Common myeloid progenitor, CD34-positive (primary cell): ENCODE measurements around the gene ANKRD34A.

ENCODE experiments used
- CTCF ChIA-PET: fragments of 350-600 bp; sonication (Branson Sonifier 250); formaldehyde crosslinking; loops from one replicate; lab custom pipeline; 2021; ENCODE audit warnings: antibody characterized with exemption; lab: Charles Lee
- POLR2A ChIA-PET: fragments of 350-600 bp; sonication (Branson Sonifier 250); formaldehyde crosslinking; loops from one replicate; lab custom pipeline; 2021; ENCODE audit warnings: antibody characterized with exemption; lab: Charles Lee
- DNase-seq, 3 donors: peaks; one replicate each; pipeline versions ENCODE4 v3.0.0 to v3.0.0-alpha.2; 2013
- H3K27ac ChIP-seq, 2 experiments: 1 replicate in 1 of 2; 2 replicates in 1 of 2; pipeline ENCODE4 v1.7.0; 2013; ENCODE audit warnings: inconsistent platforms in 2 of 2, low read length in 2 of 2, mild to moderate bottlenecking in 2 of 2, low read depth in 1 of 2, moderate library complexity in 1 of 2; ENCODE audit not compliant: severe bottlenecking in 2 of 2, insufficient read depth in 1 of 2, poor library complexity in 1 of 2
- H3K27me3 ChIP-seq, 5 experiments: replicated peaks in 2 of 5; 1 replicate in 3 of 5; 2 replicates in 2 of 5; pipeline versions ENCODE4 v1.6.1 to v1.7.0; 2013; ENCODE audit warnings: low read length in 4 of 5, mild to moderate bottlenecking in 2 of 5, moderate library complexity in 2 of 5, inconsistent platforms in 1 of 5; ENCODE audit not compliant: insufficient read depth in 5 of 5, control insufficient read depth in 4 of 5
- H3K36me3 ChIP-seq, 4 experiments: 1 replicate in 2 of 4; 2 replicates in 2 of 4; pipeline versions ENCODE4 v1.6.1 to v1.7.0; 2013; ENCODE audit warnings: low read length in 3 of 4, control low read depth in 1 of 4, mild to moderate bottlenecking in 1 of 4; ENCODE audit not compliant: control insufficient read depth in 4 of 4, insufficient read depth in 4 of 4
- H3K4me1 ChIP-seq, 4 experiments: 1 replicate in 3 of 4; 2 replicates in 1 of 4; pipeline versions ENCODE4 v1.6.1 to v1.7.1; 2013; ENCODE audit warnings: low read length in 3 of 4, mild to moderate bottlenecking in 3 of 4, control low read depth in 1 of 4, inconsistent platforms in 1 of 4, moderate library complexity in 1 of 4; ENCODE audit not compliant: control insufficient read depth in 4 of 4, insufficient read depth in 4 of 4; ENCODE audit errors: control extremely low read depth in 1 of 4
- H3K4me3 ChIP-seq, 7 experiments: 1 replicate in 4 of 7; 2 replicates in 3 of 7; pipeline versions ENCODE4 v1.5.1 to v1.7.0; 2013; ENCODE audit warnings: mild to moderate bottlenecking in 7 of 7, low read length in 6 of 7, moderate library complexity in 6 of 7, inconsistent platforms in 2 of 7, low read depth in 2 of 7, control low read depth in 1 of 7; ENCODE audit not compliant: insufficient read depth in 4 of 7, control insufficient read depth in 1 of 7; ENCODE audit errors: extremely low read depth in 1 of 7
- H3K9me3 ChIP-seq, 5 experiments: 1 replicate in 4 of 5; 2 replicates in 1 of 5; pipeline versions ENCODE4 v1.6.1 to v1.7.1; 2013; ENCODE audit warnings: low read length in 4 of 5, mild to moderate bottlenecking in 2 of 5, inconsistent platforms in 1 of 5, low read depth in 1 of 5, moderate library complexity in 1 of 5; ENCODE audit not compliant: control insufficient read depth in 4 of 5, insufficient read depth in 2 of 5; ENCODE audit errors: control extremely low read depth in 1 of 5
- WGBS: methylation state at CpG from one replicate; pipeline ENCODE4 v1.1.5; 2013; ENCODE audit not compliant: insufficient coverage; 5-methylcytosine and 5-hydroxymethylcytosine counted together

The ANKRD34A gene

GRCh38 chr1:145916745-145917144, 47.6 kb downstream of the ANKRD34A start:
- Histone ChIP-seq H3K9me3 (no peaks in the 10 kb centered on the region), H3K4me3 (no peak overlapping the region), H3K4me1 (peaks cover 2 to 28% (median 23%) of the 10 kb centered on the region in 4 experiments), H3K27ac (no peak overlapping the region), H3K36me3 (peaks cover 7 to 38% (median 25%) of the 10 kb centered on the region in 4 experiments), H3K27me3 (no peaks in the 10 kb centered on the region)
- CTCF ChIA-PET = interaction anchor here (1.0 to 2.9 kb wide), 4 partner anchors 10 to 91 kb away, joined by 3 to 10 read pairs (median 4); partner anchors contain the start of genes PIAS3 and RBM8A
- POLR2A ChIA-PET = no interaction called here
- WGBS = 96% methylated on average over 5 of the region's 5 CpGs
- no peak for DNase-seq

- Histone ChIP-seq H3K4me3 (no peak overlapping the region), H3K27me3 (no peaks in the 10 kb centered on the region), H3K27ac (no peak overlapping the region), H3K36me3 (peaks cover 9 to 50% (median 31%) of the 10 kb centered on the region in 4 experiments), H3K4me1 (peaks cover 0 to 5% (median 1%) of the 10 kb centered on the region in 4 experiments), H3K9me3 (no peaks in the 10 kb centered on the region)
- POLR2A ChIA-PET = no interaction called here
- no peak for DNase-seq
- WGBS = 91% methylated on average over 11 of the region's 11 CpGs
- CTCF ChIA-PET = interaction anchor here (1.1 to 8.6 kb wide), 9 partner anchors 13 to 65 kb away, joined by 3 to 131 read pairs (median 13); partner anchors contain the start of genes NUDT17 and PIAS3
Measured at GRCh38 chr1:145912128-145912641, 52.2 kb downstream of the ANKRD34A start.
